ENCODE measurements around the gene CDC42BPB.

Gene CDC42BPB

GRCh38 chr14:103096387-103096786 is 39.0 kb upstream of the CDC42BPB start:
- no peak for DNase-seq

DNA sequence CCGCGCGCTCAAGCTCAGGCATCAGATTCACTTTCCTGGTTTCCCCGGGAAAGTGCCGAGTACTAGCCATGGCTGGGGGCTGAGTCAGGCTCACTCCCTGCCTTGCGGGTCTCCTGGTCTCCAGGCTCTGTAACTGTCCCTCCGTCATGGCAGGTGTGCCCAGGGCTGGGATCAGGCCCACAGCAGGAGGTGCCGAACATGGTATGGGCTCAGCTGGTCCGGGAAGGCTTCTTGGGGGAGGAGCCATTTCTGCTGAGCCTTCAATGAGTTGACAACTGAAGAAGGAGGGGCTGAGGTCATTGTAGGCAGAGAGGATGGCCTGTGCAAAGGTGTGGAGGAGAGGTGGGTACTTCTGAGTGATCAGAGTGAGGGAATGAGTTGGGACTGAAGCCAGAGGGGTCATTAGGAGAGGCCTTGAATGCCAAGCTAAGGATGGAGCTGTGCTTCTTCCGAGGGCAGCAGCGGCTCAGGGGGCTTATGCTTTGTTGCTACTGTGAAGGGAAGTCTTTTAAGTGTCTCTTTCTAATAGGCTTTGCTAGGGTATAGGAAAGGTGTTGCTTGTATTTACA is 37.9 kb upstream of the CDC42BPB start:
- DNase-seq, result no peak

DNA sequence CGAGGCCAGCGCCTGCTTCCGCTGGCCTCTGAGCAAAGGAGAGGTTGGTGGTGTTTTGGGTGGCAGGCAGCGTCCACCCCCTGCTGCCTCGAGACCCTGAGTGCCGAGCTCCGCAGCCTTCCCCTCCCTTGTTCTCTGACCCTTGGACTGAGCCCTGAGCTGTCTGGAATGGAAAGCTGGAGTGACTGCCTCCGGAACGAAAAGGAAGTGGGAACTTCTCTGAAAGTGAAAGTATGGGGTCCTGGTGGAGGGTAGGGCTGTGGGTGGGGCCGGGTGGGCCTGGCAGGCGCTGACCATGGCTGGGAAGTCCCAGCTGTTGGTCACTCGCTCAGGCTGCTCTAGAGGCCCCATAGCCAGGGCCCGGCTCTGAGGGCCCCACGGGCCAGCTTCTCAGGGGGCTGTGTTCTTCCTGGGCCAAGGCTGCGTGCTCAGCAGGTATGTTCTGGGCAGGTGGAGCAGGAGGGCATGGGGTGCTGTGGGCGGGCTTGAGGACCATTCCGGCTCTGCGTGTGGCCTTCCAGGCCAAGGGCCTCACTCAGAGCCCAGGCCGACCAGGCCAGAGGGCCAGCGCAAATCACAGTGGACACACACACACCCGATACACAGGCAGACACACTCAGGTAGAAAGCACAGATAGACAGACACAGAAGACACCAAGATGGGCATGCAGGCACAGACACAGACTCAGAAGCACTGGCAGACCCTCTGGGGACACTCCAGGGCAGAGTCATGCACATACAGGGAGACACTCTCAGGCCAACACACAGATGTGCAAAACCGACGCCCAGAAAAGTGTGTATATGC is 37.3 kb upstream of the CDC42BPB start, which contains the start of gene EXOC3L4:
Gene EXOC3L4 (plus strand): TSS at position 320 of the 804 bp plus-strand sequence. CDS start 5,495 bp downstream, outside the sequence.
- DNase-seq, result no peak

- no peak for DNase-seq
These were observed 36.6 kb upstream of the CDC42BPB start for GRCh38 chr14:103093856-103094405.

GRCh38 chr14:103091883-103092222 is 34.5 kb upstream of the CDC42BPB start:
- no peak for DNase-seq

GRCh38 chr14:103091041-103091882 is 33.9 kb upstream of the CDC42BPB start:
- no peak for DNase-seq

- no peak for DNase-seq
These were observed 33.2 kb upstream of the CDC42BPB start for GRCh38 chr14:103090481-103091020.

GRCh38 chr14:103089386-103090335 is 32.3 kb upstream of the CDC42BPB start:
- DNase-seq, result no peak

DNA sequence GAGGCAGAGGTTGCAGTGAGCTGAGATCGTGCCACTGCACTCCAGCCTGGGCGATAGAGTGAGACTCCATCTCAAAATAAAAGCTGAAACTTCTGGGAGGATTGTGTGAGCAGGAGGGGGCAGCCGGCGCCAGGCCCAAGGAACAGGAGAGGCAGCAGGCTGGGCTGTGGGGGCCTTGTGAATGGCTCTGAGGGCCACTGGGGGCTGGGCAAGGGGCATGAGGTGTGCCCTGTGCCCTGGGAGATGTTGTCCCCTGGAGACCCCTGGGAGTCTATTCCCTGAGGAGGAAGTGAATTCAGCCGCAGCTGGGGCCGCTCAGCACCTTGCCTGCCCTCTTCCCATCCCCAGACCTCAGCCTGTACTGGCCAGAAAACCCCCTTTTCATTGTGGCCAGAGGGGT is 31.6 kb upstream of the CDC42BPB start:
- no peak for DNase-seq

DNA sequence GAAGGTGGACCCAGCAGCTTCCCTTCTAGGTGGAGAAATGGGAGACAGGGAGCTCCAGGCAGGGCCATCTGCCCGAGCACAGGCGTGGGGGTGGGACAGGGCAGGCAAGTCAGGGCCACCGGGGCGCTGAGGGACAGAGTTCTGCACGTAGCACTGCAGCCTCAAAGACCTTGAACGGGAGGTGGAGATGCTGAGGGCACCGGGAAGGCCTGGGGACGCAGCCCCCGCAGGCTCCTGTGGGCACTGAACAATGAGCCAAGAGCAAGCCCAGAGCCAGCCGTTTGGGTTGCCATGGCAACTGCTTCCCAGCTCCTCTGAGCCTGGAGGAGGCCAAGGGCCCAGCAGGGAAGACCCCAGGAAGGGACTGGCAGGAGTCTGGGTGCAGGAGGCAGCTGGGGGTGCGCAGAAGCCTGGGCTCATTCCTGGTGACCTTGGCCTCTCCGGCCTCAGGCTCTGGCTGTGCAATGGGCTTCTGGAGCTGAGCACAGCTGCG is 30.0 kb upstream of the CDC42BPB start:
- no peak for DNase-seq

DNA sequence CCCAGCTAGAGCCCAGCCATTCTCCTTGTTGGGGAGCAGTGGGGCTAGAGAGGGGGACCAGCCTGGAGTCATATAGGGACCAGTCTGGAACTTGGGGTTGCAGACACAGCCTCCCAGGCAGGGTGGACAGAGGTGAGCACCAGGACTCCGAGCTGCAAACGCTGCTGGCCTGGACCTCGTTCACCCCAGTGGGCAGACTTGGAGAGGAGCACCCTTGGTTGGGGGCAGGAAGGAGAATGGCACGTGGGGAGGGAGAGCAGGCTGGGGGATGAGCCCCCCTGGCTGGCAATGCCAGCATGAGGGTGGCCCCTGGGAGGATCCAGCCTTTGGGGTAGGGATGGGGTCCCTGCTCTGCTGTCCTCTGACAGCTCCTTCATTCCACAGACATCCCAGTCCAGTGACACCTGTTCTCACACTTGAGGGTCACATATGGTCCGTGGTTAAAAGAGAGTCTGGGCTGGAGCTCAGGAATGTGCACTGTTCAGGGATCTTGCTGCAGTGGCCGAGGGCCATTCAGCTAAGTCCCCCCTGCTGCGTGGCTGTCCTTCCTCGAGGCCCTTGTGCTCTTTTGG is 29.5 kb upstream of the CDC42BPB start:
- no peak for DNase-seq

- no peak for DNase-seq
These were observed 28.1 kb upstream of the CDC42BPB start for GRCh38 chr14:103085106-103086091.

- DNase-seq, result no peak
These were observed 26.9 kb upstream of the CDC42BPB start, which contains the start of gene LBHD2 for GRCh38 chr14:103084021-103084919. Gene LBHD2, plus strand, starts transcription at chr14:103084210. Its CDS starts 1,803 bp downstream, at chr14:103086013.

- DNase-seq, result no peak
These were observed 24.6 kb upstream of the CDC42BPB start for GRCh38 chr14:103081951-103082350.

DNA sequence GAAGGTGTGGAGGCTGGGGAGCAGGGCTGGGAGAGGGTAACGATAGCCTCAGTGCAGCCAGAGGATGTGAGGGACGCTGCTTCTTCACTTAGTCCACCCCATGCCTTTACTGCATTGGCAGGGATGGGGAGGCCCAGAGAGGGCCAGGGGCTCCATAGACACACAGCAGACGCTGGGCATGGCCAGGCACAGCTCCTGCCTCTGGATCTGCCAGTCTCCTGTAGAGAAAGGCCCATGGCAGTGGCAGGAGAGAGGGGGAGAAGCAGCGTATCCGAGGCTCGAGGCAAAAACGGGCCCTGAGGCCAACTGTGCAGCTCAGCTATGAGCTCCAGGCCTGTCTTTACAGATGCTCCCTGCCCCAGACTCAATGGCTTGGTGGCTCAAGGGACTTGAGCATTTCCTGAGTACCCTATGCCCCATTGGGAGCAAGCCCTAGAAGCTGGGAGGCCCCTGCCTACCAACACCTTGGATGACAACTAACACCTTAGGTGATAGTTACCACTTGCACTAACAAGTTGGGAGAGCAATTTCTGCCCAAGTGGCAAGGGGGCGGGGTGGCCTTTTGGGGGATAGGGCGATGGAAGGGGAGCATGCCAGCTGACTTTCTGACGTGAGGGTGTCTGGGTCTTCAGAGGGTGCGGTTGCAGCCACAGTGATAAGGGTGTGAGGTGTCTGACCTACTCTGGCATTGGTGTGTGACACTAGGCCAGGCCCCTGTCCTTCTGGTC is 21.7 kb upstream of the CDC42BPB start:
- no peak for DNase-seq

DNA sequence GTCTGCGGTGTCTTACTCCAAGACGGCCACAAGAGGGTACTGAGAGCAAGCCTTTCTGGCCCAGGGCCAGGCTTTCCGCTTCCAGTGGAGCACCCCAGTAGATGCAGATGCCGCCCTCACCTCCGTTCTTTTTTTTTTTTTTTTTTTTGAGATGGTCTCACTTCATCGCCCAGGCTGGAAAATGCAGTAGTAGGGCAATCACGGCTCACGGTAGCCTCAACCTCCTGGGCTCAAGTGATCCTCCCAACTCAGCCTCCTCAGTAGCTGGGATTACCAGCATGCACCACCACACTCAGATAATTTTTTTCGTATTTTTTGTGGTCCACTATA is 21.0 kb upstream of the CDC42BPB start:
- no peak for DNase-seq

DNA sequence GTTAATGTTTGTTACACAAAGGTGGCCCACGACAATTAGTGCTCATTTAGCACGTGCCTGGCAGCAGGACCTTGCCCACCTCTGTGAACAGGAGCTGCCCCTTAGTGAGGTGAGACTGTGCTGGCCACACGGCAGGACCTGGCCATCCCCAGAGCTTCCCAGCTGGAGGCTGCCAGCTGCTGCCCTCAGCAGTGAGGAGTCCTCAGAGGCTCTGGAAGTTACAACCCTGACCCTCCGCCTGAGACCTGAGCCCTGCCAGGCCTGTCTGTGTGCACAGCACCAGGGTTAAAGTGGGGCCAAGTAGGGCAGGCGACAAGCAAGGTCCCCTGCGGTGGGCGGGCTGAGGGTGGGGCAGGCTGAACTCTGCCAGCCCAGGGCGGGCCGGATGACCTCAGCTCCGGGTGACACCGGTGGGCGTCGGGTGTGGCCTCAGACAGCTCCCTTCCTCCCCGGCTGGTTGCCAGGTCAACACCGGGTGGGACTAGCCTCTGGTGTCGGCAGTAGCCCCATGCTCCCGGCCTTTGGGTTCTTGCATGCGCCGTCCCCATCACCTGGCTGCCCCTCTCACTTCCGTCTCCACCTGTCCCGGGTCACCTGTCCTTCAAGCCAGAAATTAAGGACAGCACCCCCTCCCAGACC is 17.5 kb upstream of the CDC42BPB start:
- no peak for DNase-seq

Measured in right kidney (tissue), 1 donor.